ENCODE data around the gene IKZF4. TPM values are rescaled to one million over a fixed set of nuclear protein-coding genes. Genes with fewer than 3 reads are reported as not detected.
"Not testable (repeated sequence)": the region's sequence is repeated elsewhere in the genome, so short reads cannot be mapped to it uniquely, and the experiment has no call there.

The IKZF4 gene
- total RNA-seq (2014; rRNA removed; shearing (Covaris generic)): 1.1 and 1.9 TPM in 2 replicates

DNA sequence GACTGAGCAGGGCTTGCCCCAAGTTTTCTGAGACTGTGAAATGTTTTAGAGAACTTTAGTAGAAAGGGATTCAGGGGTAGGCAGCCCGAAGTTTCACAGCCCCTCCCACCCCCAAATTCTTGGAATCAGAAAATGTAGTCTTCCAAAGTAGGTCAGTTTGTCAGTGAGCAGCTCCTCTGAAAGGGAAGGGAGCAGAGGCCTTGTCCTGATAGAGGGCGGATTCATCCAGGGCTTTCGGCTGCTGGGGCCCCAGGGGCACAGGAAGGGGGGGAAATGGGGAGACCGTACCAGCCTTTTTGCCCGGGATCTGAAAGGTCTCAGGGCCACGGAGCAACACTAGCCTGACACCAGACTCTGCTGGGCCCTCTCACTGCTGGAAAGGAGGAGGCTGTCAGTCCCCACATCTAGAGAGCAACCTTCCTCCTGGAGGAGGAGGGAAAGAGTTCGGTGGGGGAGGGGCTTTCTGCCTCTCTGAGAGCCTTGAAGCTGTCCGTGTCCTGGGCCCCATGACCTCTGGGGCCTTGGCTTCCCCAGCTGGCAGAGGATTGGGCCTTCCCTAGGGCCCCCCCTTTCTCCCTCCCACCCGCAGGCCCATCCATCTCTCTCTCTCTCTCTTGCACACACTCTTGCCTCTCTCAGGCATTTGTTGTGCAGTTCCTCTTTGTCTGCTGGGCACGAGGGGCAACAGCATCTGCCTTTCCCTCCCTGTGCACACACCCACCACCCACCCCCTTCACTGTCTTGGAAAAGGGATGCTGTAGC lies at the start of gene IKZF4:
IKZF4 (plus strand) TSS at position 621 of the 762 bp plus-strand sequence. CDS start 451 bp downstream, outside the sequence.
- DNase-seq (ENCODE audit: low spot score): no peak

DNA sequence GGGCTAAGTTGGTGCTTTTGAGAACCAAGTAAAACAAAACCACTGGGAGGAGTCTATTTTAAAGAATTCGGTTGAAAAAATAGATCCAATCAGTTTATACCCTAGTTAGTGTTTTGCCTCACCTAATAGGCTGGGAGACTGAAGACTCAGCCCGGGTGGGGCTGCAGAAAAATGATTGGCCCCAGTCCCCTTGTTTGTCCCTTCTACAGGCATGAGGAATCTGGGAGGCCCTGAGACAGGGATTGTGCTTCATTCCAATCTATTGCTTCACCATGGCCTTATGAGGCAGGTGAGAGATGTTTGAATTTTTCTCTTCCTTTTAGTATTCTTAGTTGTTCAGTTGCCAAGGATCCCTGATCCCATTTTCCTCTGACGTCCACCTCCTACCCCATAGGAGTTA lies 48.8 kb upstream of the IKZF4 start:
- DNase-seq (ENCODE audit: low spot score): peak; percentile 30

DNA sequence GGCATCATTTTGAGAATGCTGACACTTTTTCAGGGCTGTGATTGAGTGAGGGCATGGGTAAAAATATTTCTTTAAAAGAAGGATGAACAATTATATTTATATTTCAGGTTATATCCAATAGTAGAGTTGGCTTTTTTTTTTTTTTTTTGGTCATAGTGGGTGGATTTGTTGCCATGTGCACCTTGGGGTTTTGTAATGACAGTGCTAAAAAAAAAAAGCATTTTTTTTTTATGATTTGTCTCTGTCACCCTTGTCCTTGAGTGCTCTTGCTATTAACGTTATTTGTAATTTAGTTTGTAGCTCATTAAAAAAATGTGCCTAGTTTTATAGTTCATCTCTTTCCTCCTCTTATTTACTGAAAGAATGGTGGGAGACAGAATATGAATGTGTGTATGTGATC lies 48.4 kb upstream of the IKZF4 start:
- no peak for DNase-seq (ENCODE audit: low spot score)

DNA sequence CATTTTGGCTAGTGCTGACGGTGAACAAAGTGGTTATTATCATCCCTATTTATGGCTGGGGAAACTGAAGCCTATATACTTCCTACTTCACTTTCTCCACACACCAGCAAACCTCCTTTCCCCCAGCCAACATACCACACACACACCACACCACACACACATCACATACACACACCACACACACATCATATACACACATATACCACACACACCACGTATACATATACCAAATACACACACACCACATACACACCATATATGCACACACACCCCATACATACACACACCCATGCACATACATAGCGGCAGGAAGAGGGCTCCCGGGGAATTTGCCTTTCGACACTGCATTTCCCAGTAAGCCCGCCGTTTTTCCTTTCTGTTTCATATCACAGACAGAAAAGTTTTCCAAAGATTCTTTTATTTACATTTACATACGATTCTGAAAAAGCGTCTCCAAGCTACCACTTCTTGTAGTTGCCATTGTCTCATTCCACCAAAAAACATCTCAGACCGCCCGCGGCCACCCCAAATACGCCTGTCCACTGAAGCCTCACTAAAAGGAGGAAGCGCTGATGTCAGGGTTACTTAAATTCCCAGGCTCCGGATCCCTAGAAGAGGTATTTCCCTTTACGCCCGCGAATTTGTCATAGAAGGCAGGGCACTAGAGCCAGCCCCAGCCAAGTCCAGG lies 47.8 kb upstream of the IKZF4 start:
- no peak for DNase-seq (ENCODE audit: low spot score)

DNA sequence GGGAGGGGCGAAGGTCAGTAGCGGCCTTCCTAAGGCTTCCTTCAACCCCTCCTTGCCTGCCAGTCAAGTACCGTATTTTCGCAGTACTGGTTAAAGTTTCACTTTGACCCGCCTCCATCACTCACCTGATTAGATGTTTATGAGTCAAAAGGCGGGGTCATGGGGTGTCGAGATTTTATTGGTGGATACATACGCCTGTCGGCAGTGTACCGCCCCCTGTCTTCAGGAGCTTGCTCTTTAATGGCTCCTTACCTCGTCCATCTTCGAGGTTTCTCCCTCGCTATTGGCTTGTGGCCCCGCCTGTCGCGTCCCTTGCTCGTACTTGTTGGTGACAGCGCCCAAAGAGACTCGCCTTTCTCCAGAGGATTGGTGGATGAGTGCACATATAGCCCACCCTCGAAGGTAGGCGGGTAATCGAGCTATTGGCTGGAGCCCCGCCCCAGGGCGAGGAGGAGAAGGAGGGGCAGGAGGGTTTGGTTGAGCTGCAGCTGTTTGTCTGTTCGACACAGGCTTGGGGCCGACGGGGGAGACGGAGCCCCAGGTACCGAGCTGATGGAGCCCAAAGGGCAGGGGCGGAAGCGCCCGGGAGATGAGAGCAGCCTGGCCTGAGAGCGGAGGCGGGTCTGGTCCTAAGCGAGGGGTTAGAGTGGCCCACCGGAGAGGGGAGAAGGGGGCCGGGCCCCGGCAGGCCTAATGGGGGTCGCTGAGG lies 47.1 kb upstream of the IKZF4 start, which contains the start of gene RAB5B:
RAB5B (plus strand) TSS at position 480 of the 709 bp plus-strand sequence. CDS start 12,883 bp downstream, outside the sequence.
- peak; percentile 99 for DNase-seq (ENCODE audit: low spot score)

DNA sequence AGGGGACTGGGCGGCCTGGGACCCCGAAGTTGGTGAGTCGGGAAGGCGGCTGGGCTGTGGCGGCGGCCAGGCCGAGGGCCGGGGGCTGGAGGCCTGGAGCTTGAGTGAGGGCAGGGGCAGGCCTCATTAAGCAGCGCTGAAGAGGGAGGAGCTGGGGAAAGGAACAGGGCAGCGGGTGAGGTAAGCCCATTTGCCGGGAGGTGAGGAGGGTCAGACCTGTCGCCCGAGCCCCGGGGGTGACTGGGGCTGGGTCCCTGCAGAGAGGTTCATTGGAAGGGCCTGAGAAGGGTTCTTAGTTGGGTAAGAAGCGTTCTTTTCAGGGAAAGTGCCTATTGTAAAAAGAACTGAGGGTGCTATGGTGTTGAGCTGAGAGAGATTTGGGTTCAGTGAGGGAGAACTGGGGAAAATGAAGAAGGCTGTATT lies 46.5 kb upstream of the IKZF4 start:
- peak; percentile 51 for DNase-seq (ENCODE audit: low spot score)

DNA sequence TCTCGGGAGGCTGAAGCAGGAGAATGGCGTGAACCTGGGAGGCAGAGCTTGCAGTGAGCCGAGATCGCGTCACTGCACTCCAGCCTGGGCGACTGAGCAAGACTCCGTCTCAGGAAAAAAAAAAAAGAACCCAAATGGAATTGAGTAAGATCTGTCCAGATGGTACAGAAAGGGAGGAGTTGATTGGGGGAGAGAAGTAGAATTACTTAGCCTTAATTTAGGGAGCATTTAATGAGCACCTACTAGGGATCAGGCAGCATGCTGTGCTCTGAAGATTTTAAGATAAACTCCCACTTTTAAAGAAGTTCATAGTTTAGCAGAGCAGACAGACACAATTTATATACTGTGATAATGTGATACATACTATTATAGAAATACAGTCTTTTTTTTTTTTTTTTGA lies 42.5 kb upstream of the IKZF4 start:
- no peak for DNase-seq (ENCODE audit: low spot score)

DNA sequence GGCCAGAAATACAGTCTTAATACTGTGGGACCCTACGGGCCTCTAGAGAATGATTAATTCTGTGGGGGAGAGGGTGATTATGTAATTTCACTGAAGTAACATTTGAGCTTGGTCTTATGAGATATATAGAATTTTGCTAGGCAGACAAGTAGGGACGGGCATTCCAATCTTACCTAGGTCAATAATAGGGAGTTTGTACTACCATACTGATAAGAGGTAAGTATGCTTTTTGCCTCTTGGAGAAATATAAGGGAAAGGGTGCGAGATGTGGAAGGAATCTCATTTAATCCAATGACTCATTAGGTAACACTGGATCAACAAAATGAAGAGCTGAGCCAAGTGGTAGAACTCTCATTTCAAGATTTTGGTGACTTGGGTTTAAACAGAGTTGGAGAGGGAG lies 41.8 kb upstream of the IKZF4 start:
- DNase-seq (ENCODE audit: low spot score): no peak

DNA sequence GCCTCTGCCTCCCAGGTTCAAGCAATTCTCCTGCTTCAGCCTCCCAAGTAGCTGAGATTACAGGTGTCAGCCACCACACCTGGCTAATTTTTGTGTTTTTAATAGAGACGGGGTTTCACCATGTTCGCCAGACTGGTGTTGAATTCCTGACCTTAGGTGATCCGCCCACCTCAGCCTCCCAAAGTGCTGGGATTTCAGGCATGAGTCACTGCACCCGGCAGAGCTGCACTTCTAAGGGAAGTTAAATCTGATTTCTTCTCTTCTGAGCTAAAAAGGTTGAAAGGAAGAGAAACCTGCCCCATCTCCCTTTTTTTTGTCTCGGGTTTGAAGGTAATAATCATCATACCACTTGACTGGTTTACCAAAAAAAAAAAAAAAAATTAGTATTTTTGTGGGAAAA lies 39.0 kb upstream of the IKZF4 start:
- peak; percentile 53 for DNase-seq (ENCODE audit: low spot score)

DNA sequence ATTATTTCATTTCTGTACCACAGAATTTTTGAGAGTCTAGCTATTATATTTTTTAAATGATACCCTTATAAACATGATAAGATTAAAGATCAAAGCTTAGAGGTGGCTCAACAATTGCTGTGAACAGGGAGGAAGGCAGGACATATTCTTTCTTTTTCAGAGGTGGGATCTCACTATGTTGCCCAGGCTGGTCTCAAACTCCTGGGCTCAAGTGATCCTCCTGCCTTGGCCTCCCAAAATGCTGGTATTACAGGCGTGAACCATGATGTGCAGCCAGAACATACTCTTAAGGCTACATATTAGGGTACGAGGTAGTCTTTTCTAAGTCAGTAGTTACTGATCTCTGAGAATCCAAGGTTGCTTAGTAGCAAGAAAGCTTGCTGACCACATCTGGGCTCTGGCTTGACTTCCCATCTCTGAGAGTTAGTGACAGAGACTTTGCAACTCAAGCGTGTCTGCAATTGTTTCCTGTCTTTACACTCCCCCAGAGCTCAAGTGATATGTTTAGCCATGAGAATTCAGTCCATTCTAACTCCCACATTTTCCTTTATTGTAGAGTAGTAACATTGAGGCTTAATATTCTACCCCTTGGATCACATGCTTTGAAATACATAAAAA lies 38.4 kb upstream of the IKZF4 start:
- no peak for DNase-seq (ENCODE audit: low spot score)

DNA sequence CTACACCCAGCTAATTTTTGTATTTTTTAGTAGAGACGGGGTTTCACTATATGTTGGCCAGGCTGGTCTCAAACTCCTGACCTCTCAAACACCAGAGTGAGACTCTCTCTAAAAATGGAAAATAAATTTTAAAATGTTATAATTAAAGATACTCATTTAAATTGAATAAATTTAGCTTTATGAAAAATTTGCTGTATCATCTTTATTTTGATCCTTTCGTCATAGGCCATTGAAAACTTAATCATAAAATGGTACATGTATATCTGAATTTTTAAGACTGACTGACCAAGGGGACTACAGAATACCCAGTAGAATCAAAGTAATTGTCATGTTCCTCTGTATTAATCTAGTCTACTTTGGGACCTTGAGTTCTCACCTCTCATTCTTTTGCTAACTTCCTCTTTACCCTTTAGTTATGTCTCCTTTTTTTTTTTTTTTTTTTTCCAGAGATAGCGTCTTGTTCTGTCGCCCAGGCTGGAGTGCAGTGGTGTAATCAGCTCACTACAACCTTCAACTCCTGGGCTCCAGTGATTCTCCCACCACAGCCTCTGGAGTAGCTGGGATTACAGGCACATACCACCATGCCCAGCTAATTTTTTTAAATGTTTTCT lies 37.5 kb upstream of the IKZF4 start:
- no peak for DNase-seq (ENCODE audit: low spot score)

DNA sequence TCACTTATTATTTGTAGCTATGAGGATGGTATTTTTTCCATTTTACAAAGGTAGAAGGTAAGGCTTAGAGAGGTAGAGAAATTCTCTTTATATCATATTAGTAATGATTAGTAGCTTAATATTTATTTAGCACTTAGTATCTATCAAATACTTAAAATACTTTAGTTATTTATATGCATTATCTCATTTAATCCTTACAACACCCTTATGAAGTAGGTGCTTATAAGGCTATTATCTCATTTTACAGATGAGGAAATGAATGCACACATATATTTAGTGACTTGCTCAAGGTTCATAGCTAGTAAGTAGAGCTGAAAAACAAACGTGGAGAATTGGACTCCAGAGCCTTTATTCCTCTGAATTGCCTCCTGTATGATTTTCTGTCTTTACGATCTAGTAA lies 36.0 kb upstream of the IKZF4 start:
- no peak for DNase-seq (ENCODE audit: low spot score)

DNA sequence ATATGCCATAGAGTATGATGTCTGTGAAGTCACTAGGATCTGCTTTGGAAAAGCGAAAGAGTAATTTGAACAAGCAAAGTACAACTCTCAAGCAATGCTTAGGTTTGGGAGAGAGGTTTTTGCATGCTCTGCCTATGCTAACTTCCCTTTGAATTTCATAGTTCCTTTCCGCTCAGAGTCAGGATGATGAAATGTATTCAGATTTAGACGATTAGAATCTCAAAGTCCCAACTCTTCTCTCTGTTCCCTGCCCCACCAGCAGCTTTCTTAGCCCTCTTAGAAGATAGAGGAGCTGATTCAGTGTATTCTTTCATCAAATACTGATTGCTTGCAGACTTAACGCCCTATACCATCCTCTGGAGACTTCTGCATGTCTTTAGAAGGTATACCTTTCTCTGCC lies 35.5 kb upstream of the IKZF4 start:
- no peak for DNase-seq (ENCODE audit: low spot score)

DNA sequence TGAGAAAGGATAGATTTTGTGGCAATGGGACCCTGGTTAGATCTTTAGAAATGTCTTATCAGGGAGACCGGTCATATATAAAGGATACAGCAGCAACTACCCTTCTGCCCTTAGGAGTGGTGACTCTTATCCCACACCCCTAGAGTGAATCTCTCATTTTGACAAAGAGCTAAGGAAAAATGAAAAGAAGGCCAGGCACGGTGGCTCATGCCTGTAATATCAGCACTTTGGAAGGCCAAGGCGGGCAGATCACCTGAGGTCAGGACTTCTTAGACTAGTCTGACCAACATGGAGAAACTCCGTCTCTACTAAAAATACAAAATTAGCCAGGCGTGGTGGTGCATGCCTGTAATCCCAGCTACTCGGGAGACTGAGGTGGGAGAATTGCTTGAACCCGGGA lies 34.9 kb upstream of the IKZF4 start:
- DNase-seq (ENCODE audit: low spot score): not testable (repeated sequence)

DNA sequence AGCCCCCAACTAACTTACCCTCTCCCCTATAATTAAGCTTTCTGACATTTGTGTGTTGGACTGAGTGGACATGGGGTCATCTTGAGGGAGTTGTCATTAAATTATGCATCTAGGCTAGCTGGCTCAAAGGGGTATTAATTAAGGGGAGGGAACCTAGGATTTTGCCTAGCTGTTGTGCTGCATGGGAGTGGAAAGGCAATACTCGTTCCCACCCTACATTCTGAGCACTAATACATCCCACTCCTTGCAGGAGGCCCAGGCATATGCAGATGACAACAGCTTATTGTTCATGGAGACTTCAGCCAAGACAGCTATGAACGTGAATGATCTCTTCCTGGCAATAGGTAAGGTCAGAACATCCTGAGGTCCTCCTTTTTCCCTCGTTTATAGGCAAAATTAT lies 29.7 kb upstream of the IKZF4 start:
- no peak for DNase-seq (ENCODE audit: low spot score)

DNA sequence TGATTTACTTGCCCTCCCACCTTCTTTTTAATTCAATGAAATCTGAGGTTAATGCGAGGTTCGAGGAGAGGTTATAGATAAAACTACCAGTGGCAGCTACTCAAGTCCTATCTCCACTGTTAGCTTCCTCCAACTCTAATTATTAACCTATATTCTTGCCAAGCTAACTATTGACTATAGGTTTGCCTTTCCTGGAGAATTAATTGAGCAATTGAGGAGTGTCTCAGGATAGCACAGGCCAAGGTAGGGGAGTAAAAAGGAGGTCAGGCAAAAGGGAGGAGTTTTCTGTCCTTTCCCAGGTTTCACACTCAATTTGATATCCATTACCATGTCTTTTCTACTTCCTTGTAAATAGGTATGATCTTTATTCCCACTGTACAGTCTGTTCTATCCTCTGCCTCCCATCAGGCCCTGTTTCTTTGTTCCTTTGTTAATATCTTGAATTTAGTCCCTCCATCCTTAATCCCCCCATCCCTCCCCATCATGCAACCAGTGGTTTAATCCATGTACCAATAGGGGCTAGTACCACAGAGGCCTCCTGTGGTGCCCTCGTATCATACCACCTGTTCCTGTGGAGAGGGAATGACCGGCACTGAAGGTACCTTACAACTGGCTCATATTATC lies 27.5 kb upstream of the IKZF4 start:
- DNase-seq (ENCODE audit: low spot score): no peak

DNA sequence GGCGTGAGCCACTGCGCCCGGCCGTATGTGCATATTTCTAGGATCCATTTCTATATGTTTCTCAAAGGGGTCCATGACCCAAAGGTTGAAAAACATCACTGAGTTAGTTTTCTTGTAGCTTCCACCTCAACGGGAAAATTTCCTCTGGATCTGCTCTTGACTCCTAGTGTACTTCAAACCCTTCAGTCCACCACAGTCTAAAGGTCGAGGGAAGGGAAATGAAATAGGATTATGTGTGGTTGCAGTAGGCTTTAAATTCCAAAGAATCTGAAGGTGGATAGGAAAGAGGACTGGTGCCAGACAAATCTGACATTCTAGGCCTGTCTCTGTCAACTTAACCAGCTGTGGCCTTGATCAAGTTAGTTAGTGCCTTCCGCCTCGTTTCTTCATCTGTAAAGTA lies 25.5 kb upstream of the IKZF4 start:
- no peak for DNase-seq (ENCODE audit: low spot score)

DNA sequence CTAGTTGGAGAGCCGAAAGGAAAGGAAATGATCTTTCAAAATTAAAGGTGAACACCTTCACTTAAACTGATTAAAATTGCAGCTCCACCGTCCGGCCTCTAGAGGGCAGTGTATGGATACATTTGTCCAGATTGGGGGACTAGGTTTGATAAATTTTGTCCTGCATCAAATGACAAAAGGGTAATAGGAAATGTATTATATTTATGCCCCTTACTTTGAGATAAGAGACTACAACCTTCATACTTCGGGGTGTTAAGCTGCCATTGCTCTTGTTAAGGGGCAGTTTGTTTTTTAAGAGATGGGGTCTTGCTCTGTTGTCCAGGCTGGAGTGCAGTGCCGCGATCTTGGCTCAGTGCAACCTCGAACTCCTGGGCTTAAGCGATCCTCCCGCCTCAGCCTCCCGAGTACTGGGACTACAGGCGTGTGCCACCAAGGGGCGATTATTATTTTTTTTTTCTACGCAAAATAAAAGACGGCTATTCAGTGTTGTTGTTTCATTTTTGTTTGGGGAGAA lies 24.6 kb upstream of the IKZF4 start:
- peak; percentile 82 for DNase-seq (ENCODE audit: low spot score)

DNA sequence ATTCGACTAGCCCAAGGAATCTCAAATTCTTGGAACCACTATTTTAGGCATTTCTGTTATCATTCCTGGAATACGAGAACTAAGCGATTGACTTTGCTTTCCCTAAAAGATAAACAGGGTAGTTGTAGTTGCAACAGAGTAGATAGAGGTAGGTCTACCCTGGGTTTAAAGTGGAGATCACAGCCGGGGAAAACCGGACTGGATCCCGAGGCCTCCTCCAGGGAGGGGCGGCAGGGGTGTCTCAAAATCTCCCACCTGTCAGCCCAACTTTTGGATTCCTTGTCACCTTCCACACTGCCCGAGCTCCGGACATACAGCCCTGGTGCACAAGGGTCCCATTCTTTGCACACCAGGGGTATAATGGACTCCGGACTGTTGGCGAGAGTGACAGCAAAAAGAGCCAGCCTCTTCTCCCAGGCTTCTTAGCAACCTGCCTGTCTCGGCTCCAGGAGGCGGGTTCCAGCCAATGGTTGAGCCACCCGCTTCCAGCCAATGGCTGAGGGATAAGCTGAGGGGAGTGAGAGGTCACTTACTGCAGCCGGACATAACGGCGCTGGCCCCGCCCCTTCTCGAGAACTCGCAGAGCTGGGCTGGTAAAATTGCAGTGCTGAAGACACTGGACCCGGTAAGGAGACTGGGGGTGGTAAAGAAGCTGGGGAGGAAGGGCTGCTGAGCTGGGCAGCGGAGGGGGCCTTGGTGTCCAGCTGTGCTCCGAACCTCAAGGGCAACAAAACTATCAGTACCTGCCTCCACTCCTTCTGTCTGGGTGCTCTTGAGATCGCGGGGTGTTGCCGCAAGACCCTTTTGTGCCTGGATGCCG lies 23.9 kb upstream of the IKZF4 start, which contains the start of gene SUOX:
SUOX (plus strand) TSS at position 562 of the 820 bp plus-strand sequence. CDS start 4,946 bp downstream, outside the sequence.
- peak; percentile 97 for DNase-seq (ENCODE audit: low spot score)

DNA sequence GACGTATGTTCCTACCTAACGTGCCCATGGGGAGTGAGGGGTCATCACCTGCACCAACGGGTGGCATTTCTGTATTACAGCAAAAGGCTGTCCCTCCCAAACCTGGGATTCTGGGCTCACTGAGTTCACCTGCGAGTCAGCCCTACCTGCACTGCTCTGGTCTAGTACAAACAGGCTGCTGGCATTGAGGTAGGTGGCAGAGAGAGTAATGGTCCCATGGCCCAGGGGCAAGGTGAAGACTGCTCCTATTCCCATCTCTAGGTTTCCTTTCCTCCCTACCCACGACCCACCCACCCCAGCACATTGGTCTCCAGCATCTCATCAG lies 23.3 kb upstream of the IKZF4 start:
- DNase-seq (ENCODE audit: low spot score): no peak
